ENCODE measurements around the gene RTTN. TPM values are rescaled to one million over a fixed set of nuclear protein-coding genes. Genes with fewer than 3 reads are reported as not detected.

Gene RTTN
- total RNA-seq, 1 experiment from 2014 or later: 25.9 TPM

GRCh38 chr18:70074116-70074515 is 131.4 kb downstream of the RTTN start:
- ChIA-PET CTCF (no interaction called here), POLR2A (ENCODE audit: low non-redundant PET) (no interaction called here)
- BruUV-seq (replicated peaks): no TSS peak
- DNase-seq (ENCODE audit: low spot score): no peak
- H3K27ac ChIP-seq (ENCODE audit: low read depth, low read length, poor library complexity, severe bottlenecking): no peak overlapping the region
- TF ChIP-seq, protein P1, sequence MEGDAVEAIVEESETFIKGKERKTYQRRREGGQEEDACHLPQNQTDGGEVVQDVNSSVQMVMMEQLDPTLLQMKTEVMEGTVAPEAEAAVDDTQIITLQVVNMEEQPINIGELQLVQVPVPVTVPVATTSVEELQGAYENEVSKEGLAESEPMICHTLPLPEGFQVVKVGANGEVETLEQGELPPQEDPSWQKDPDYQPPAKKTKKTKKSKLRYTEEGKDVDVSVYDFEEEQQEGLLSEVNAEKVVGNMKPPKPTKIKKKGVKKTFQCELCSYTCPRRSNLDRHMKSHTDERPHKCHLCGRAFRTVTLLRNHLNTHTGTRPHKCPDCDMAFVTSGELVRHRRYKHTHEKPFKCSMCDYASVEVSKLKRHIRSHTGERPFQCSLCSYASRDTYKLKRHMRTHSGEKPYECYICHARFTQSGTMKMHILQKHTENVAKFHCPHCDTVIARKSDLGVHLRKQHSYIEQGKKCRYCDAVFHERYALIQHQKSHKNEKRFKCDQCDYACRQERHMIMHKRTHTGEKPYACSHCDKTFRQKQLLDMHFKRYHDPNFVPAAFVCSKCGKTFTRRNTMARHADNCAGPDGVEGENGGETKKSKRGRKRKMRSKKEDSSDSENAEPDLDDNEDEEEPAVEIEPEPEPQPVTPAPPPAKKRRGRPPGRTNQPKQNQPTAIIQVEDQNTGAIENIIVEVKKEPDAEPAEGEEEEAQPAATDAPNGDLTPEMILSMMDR (conservative IDR thresholded peaks at IDR 0.05; ENCODE audit: low read depth, low read length): no peak
- no peak for TF ChIP-seq EZH2 (IDR thresholded peaks at IDR 0.05; ENCODE audit: borderline replicate concordance, low read depth, low read length, poor library complexity, severe bottlenecking)
- H3K4me1 ChIP-seq (ENCODE audit: insufficient read depth, low read length, poor library complexity, severe bottlenecking): no peaks in the 10 kb centered on the region
- intact Hi-C loops (cut with micrococcal nuclease; ENCODE audit: unreplicated experiment): loop anchor here (5.0 to 10.0 kb wide), 2 partner anchors 319 to 437 kb away; no protein-coding TSS in a partner anchor
- H3K9me3 ChIP-seq (ENCODE audit: low read depth, low read length, poor library complexity, severe bottlenecking): no peaks in the 10 kb centered on the region
- H3K4me3 ChIP-seq (ENCODE audit: low read depth, low read length, poor library complexity, severe bottlenecking): no peak overlapping the region
- H3K27me3 ChIP-seq (replicated peaks; ENCODE audit: insufficient read depth, low read depth, low read length, poor library complexity): no peaks in the 10 kb centered on the region
- H3K36me3 ChIP-seq (ENCODE audit: insufficient read depth, low read length, poor library complexity, severe bottlenecking): no peaks in the 10 kb centered on the region

DNA sequence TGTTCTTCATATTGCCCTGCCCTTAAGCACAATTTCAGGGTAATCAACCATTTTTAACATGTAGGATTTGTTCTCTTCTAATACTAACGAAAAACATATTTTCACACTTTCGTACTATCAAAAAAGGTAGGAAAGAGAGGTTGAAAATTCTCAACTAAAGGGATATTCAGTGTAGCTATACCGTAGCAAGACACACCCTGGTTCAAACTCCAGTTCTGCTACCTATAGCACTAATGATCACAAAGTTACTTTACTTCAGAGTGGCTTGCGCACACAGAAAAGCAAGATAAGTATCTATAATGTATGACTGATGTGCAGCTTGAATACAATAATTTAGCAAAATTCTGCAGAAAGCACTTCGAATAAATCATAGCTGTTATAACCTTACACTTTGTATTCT is 132.1 kb downstream of the RTTN start:
- ChIA-PET POLR2A (ENCODE audit: low non-redundant PET) (no interaction called here), CTCF (no interaction called here)
- H3K4me1 ChIP-seq (ENCODE audit: insufficient read depth, low read length, poor library complexity, severe bottlenecking): no peaks in the 10 kb centered on the region
- H3K36me3 ChIP-seq (ENCODE audit: insufficient read depth, low read length, poor library complexity, severe bottlenecking): no peaks in the 10 kb centered on the region
- TF ChIP-seq EZH2 (IDR thresholded peaks at IDR 0.05; ENCODE audit: borderline replicate concordance, low read depth, low read length, poor library complexity, severe bottlenecking): no peak
- TF ChIP-seq, protein P1 (conservative IDR thresholded peaks at IDR 0.05; ENCODE audit: low read depth, low read length): no peak
- no peaks in the 10 kb centered on the region for H3K9me3 ChIP-seq (ENCODE audit: low read depth, low read length, poor library complexity, severe bottlenecking)
- H3K4me3 ChIP-seq (ENCODE audit: low read depth, low read length, poor library complexity, severe bottlenecking): no peak overlapping the region
- intact Hi-C loops (cut with micrococcal nuclease; ENCODE audit: unreplicated experiment): loop anchor here (5.0 to 10.0 kb wide), 2 partner anchors 319 to 436 kb away; no protein-coding TSS in a partner anchor
- no peaks in the 10 kb centered on the region for H3K27me3 ChIP-seq (replicated peaks; ENCODE audit: insufficient read depth, low read depth, low read length, poor library complexity)
- no TSS peak for BruUV-seq (replicated peaks)
- H3K27ac ChIP-seq (ENCODE audit: low read depth, low read length, poor library complexity, severe bottlenecking): no peak overlapping the region
- DNase-seq (ENCODE audit: low spot score): no peak

GRCh38 chr18:70072678-70073077 is 132.8 kb downstream of the RTTN start:
- Histone ChIP-seq H3K4me3 (ENCODE audit: low read depth, low read length, poor library complexity, severe bottlenecking) (no peak overlapping the region), H3K27me3 (replicated peaks; ENCODE audit: insufficient read depth, low read depth, low read length, poor library complexity) (no peaks in the 10 kb centered on the region), H3K27ac (ENCODE audit: low read depth, low read length, poor library complexity, severe bottlenecking) (no peak overlapping the region), H3K36me3 (ENCODE audit: insufficient read depth, low read length, poor library complexity, severe bottlenecking) (no peaks in the 10 kb centered on the region), H3K9me3 (ENCODE audit: low read depth, low read length, poor library complexity, severe bottlenecking) (no peaks in the 10 kb centered on the region), H3K4me1 (ENCODE audit: insufficient read depth, low read length, poor library complexity, severe bottlenecking) (no peaks in the 10 kb centered on the region)
- no TSS peak for BruUV-seq (replicated peaks)
- intact Hi-C loops (cut with micrococcal nuclease; ENCODE audit: unreplicated experiment): loop anchor here (5.0 to 10.0 kb wide), 2 partner anchors 318 to 435 kb away; no protein-coding TSS in a partner anchor
- no peak for TF ChIP-seq EZH2 (IDR thresholded peaks at IDR 0.05; ENCODE audit: borderline replicate concordance, low read depth, low read length, poor library complexity, severe bottlenecking)
- TF ChIP-seq, protein P1 (conservative IDR thresholded peaks at IDR 0.05; ENCODE audit: low read depth, low read length): peak; percentile 39; the same call in 1 of the 2 replicates
- DNase-seq (ENCODE audit: low spot score): peak; percentile 19
- CTCF ChIA-PET: no interaction called here
- POLR2A ChIA-PET (ENCODE audit: low non-redundant PET): no interaction called here
